ENCODE measurements around the gene SCLY.

SCLY gene

GRCh38 chr2:238100049-238100820, 39.4 kb downstream of the SCLY start, which contains the start of gene ESPNL:
TSS of gene ESPNL (plus strand) at chr2:238100340. CDS start at chr2:238100420, 80 bp downstream.
- no peaks in the 10 kb centered on the region for H3K9me3 ChIP-seq (ENCODE audit: insufficient read depth, low read depth, low read length)
- H3K9ac ChIP-seq (ENCODE audit: low read depth, low read length): no peak within 1 kb of the TSS
- no peak within 1 kb of the TSS for H3K27ac ChIP-seq (ENCODE audit: low read length)
- no peaks in the 10 kb centered on the region for H3K27me3 ChIP-seq (ENCODE audit: insufficient read depth, low read length)
- peaks cover 3% of the 10 kb centered on the region; the same call in 1 of the 2 replicates for H3K36me3 ChIP-seq (ENCODE audit: insufficient read depth, low read depth, low read length)
- no peak within 1 kb of the TSS for H3K4me3 ChIP-seq (ENCODE audit: low read length)
- peaks cover 7% of the 10 kb centered on the region for H3K4me1 ChIP-seq (ENCODE audit: insufficient read depth, low read length)

DNA sequence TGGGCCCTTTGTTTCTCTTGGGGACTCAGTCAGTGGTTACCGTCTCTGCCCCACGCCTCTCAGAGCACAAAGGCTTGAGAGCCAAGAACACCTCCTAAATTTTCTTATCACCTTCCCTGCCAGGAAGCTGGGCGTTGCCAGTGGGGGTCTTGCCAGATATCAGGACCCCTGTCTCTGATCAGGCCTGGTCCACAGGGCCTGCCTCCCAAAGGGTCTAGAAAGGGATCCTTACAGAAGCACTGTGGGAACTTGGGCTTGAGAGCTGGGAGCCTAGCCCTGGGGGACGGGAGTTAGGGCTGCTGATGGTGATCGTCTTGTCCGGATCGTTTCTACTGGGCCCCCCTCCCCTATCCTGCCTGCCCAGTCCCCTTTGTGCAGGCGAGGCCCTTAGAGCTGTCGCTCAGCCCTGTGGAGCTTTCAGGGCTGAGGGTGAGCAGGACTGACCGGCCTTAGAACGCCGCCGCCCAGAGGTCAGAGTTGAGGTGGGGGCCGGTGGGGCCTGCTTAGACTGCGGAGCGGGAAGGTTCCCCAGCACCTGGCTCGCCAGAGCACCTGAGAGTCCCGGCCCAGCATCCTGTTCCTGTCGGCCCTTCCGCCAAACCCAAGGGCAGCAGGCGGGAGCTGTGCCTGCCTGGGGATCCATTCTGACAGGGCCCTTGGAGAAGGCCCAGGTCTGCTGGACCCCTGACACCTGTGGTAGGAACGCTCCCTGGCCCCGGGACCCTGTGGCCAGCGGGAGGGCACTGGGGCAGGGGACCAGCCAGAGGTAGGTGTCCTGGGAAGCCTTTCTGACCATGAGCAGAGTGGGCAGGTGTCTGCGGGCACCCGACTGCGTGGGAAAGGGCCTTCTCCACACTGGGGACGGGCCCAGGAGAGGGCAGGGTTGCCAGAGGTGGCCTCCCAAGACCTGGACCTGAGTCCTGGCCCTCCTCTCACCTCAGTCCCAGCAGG, 40.3 kb downstream of the SCLY start:
- no peak overlapping the region for H3K4me3 ChIP-seq (ENCODE audit: low read length)
- H3K4me1 ChIP-seq (ENCODE audit: insufficient read depth, low read length): peaks cover 7% of the 10 kb centered on the region
- H3K36me3 ChIP-seq (ENCODE audit: insufficient read depth, low read depth, low read length): no peaks in the 10 kb centered on the region
- H3K27ac ChIP-seq (ENCODE audit: low read length): no peak overlapping the region
- no peaks in the 10 kb centered on the region for H3K9me3 ChIP-seq (ENCODE audit: insufficient read depth, low read depth, low read length)
- no peaks in the 10 kb centered on the region for H3K27me3 ChIP-seq (ENCODE audit: insufficient read depth, low read length)
- no peak overlapping the region for H3K9ac ChIP-seq (ENCODE audit: low read depth, low read length)

DNA sequence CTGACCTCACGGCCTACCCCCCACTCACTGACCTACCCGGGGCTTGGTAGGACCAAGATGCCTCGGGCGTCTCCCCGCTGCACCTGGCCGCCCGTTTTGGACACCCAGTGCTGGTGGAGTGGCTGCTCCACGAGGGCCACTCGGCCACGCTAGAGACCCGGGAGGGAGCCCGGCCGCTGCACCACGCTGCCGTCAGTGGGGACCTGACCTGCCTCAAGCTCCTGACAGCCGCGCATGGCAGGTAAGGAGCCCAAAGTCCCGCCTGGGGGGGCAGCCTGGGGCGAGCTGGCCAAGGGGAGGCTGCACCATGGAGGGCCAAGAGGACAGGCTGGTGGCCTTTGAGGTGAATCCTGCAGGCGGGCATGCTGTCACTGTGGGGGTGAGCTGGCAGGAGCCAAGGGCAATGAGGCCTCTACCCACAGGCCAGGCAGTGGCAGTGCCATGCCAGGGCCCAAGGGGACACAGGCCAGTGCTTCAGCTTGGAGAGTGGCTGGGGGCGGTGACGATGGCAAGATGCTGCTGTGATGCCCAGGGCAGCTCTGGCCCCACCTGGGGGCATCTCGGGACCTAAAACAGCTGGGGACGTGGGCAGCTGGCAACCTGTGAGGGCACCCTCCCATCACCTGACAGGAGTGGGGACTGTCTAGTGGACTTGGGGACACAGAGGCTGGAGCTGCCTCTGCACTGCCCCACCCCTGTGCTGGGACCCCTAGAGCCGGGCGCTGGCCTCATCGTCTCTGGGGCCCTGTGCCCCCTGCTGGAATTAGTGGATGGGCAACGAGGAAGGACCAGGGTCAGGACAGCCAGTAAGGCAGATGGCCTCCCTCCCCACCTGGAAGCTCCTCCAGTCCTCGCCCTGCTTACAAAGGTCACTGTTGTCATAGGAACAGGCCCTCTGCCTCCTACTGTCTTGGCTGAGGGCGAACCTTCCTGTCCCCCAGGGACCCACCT, 41.4 kb downstream of the SCLY start:
- Histone ChIP-seq H3K9me3 (ENCODE audit: insufficient read depth, low read depth, low read length) (no peaks in the 10 kb centered on the region), H3K27me3 (ENCODE audit: insufficient read depth, low read length) (no peaks in the 10 kb centered on the region), H3K4me1 (ENCODE audit: insufficient read depth, low read length) (no peaks in the 10 kb centered on the region), H3K9ac (ENCODE audit: low read depth, low read length) (no peak overlapping the region), H3K36me3 (ENCODE audit: insufficient read depth, low read depth, low read length) (no peaks in the 10 kb centered on the region), H3K27ac (ENCODE audit: low read length) (no peak overlapping the region), H3K4me3 (ENCODE audit: low read length) (no peak overlapping the region)

GRCh38 chr2:238102865-238103264, 42.1 kb downstream of the SCLY start:
- Histone ChIP-seq H3K9me3 (ENCODE audit: insufficient read depth, low read depth, low read length) (no peaks in the 10 kb centered on the region), H3K27me3 (ENCODE audit: insufficient read depth, low read length) (no peaks in the 10 kb centered on the region), H3K9ac (ENCODE audit: low read depth, low read length) (no peak overlapping the region), H3K4me3 (ENCODE audit: low read length) (no peak overlapping the region), H3K4me1 (ENCODE audit: insufficient read depth, low read length) (no peaks in the 10 kb centered on the region), H3K36me3 (ENCODE audit: insufficient read depth, low read depth, low read length) (no peaks in the 10 kb centered on the region), H3K27ac (ENCODE audit: low read length) (no peak overlapping the region)

DNA sequence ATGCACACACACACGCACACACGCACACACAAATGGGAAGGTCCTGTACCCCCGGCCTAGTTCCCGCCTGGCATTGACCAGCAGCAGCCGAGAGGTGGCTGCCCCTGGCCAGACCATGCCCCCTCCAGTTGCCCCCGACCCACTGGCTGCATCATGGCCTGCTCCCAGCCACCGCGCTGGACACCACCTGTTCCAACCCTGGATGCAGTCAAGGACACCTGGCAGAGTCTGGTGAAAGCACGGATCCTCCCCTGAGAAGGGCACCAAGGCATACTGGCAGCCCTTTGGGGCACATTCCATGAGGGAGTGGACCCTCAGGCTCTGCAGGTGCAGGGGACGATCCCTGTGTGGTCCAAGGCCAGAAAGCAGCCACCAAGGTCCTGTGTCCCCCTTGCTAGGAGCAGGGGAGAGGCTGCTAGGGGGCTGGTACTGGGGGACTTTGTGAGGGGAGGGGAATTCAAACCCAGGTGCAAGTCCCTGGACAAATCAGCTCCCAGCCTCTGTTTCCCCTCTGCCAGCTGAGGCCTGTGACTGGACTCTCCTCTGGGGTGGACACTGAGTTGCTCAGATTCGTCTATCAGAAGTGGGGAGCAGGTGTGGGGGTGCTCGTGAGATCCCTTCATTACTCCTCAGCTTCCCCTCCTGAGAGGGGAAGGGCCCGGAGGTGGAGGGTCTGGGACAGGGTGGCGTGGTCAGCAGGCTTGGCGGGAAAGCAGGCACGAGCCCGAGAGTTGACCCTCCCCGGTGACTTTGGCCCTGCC, 42.8 kb downstream of the SCLY start:
- H3K9me3 ChIP-seq (ENCODE audit: insufficient read depth, low read depth, low read length): no peaks in the 10 kb centered on the region
- peaks cover 4% of the 10 kb centered on the region; the same call in 1 of the 2 replicates for H3K4me1 ChIP-seq (ENCODE audit: insufficient read depth, low read length)
- H3K9ac ChIP-seq (ENCODE audit: low read depth, low read length): no peak overlapping the region
- no peaks in the 10 kb centered on the region for H3K27me3 ChIP-seq (ENCODE audit: insufficient read depth, low read length)
- H3K27ac ChIP-seq (ENCODE audit: low read length): no peak overlapping the region
- no peak overlapping the region for H3K4me3 ChIP-seq (ENCODE audit: low read length)
- no peaks in the 10 kb centered on the region for H3K36me3 ChIP-seq (ENCODE audit: insufficient read depth, low read depth, low read length)

DNA sequence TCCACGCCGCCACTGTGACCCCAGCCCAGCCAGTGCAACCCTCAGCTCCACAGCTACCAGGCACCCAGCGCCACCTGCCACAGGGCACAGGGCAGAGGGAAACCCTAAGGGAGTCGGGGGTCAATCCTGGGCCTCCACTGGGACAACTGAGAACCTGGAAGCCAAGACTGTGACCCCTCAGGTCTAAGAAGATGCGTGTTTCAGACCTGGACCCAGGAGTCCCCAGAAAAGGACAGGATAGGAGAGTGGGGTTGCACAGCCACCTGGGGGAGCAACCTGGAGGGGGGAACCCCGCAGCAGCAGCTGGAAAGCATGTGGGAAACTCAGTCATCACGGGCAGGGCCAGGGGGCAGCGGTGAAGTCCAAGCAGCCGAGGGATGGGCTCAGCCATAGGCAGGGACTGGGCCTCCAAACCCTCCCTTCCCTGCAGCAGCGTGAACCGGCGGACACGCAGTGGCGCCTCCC, 43.5 kb downstream of the SCLY start:
- Histone ChIP-seq H3K4me1 (ENCODE audit: insufficient read depth, low read length) (peaks cover 4% of the 10 kb centered on the region; the same call in 1 of the 2 replicates), H3K27me3 (ENCODE audit: insufficient read depth, low read length) (no peaks in the 10 kb centered on the region), H3K9me3 (ENCODE audit: insufficient read depth, low read depth, low read length) (no peaks in the 10 kb centered on the region), H3K9ac (ENCODE audit: low read depth, low read length) (no peak overlapping the region), H3K4me3 (ENCODE audit: low read length) (no peak overlapping the region), H3K27ac (ENCODE audit: low read length) (no peak overlapping the region), H3K36me3 (ENCODE audit: insufficient read depth, low read depth, low read length) (no peaks in the 10 kb centered on the region)

- no peak overlapping the region for H3K27ac ChIP-seq (ENCODE audit: low read length)
- peaks cover 4% of the 10 kb centered on the region; the same call in 1 of the 2 replicates for H3K4me1 ChIP-seq (ENCODE audit: insufficient read depth, low read length)
- H3K36me3 ChIP-seq (ENCODE audit: insufficient read depth, low read depth, low read length): no peaks in the 10 kb centered on the region
- no peaks in the 10 kb centered on the region for H3K27me3 ChIP-seq (ENCODE audit: insufficient read depth, low read length)
- H3K9ac ChIP-seq (ENCODE audit: low read depth, low read length): no peak overlapping the region
- H3K4me3 ChIP-seq (ENCODE audit: low read length): no peak overlapping the region
- H3K9me3 ChIP-seq (ENCODE audit: insufficient read depth, low read depth, low read length): no peaks in the 10 kb centered on the region
Observed at GRCh38 chr2:238104691-238105371, 44.0 kb downstream of the SCLY start.

DNA sequence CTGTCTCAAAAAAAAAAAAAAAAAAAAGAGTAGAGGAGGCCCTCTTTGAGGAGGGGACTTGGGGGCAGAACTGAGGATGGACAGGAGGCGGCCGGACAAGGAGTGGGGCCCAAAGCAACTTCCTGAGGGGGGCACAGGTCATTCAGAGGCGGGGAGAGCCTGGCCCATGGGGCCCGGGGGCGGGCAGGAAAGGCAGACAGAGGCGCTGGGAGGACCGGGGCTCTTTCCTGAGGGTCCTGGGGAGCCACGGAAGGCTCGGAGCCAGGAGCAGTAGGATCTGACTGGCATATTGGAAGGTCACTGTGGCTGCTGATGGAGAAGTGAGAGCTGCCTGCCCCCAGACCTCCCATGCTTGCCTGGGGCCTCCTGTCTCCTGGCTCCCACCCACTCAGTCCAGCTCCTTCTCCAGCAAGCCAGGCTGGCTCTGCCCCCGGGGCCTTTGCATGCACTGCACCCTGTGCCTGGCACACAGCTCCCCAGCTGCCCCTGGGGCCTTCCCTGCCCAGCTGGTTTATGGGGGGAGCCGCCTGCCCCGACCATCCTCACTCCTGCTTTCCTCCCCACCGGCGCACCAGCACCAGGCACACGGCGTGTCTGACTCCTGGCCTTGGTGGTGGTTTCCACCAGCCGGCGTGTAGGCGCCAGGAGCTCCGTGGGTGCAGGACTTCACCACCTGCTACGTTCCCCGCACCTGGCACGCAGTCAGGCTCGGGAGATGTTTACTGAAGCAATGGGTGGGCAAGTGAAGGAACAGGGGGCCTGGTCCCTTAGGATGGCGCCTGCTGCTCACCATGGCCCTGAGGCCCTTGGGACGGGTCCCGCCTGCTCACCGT, 44.9 kb downstream of the SCLY start:
- Histone ChIP-seq H3K4me1 (ENCODE audit: insufficient read depth, low read length) (peaks cover 4% of the 10 kb centered on the region; the same call in 1 of the 2 replicates), H3K4me3 (ENCODE audit: low read length) (no peak overlapping the region), H3K9ac (ENCODE audit: low read depth, low read length) (no peak overlapping the region), H3K9me3 (ENCODE audit: insufficient read depth, low read depth, low read length) (no peaks in the 10 kb centered on the region), H3K27ac (ENCODE audit: low read length) (no peak overlapping the region), H3K36me3 (ENCODE audit: insufficient read depth, low read depth, low read length) (no peaks in the 10 kb centered on the region), H3K27me3 (ENCODE audit: insufficient read depth, low read length) (no peaks in the 10 kb centered on the region)

DNA sequence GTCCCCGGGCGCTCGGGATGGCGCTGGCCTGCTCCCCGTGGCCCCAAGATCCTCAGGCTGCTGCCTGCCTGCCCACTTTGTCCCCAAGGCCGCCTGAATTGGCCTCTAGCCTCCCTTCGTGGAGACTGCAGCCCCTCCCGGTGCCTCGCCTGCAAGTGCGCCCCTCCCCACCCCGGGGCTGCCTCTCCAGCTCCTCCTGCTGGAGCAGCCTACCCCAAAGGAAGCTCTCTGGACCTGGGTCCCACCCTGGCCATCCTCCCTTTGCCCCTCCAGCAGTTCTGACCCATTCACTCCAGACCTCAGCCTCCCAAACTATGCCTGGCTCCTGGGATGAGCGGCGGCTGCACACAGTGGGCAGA, 45.5 kb downstream of the SCLY start:
- Histone ChIP-seq H3K4me3 (ENCODE audit: low read length) (no peak overlapping the region), H3K9me3 (ENCODE audit: insufficient read depth, low read depth, low read length) (no peaks in the 10 kb centered on the region), H3K27ac (ENCODE audit: low read length) (no peak overlapping the region), H3K4me1 (ENCODE audit: insufficient read depth, low read length) (peaks cover 4% of the 10 kb centered on the region; the same call in 1 of the 2 replicates), H3K27me3 (ENCODE audit: insufficient read depth, low read length) (no peaks in the 10 kb centered on the region), H3K36me3 (ENCODE audit: insufficient read depth, low read depth, low read length) (no peaks in the 10 kb centered on the region), H3K9ac (ENCODE audit: low read depth, low read length) (no peak overlapping the region)
